ENCODE results near the gene U2AF2. TPM values are rescaled to one million over a fixed set of nuclear protein-coding genes. Genes with fewer than 3 reads are reported as not detected.

U2AF2 gene
- total RNA-seq, 4 donors from 2014 or later = 38.1 to 60.2 (median 50.1) TPM

DNA sequence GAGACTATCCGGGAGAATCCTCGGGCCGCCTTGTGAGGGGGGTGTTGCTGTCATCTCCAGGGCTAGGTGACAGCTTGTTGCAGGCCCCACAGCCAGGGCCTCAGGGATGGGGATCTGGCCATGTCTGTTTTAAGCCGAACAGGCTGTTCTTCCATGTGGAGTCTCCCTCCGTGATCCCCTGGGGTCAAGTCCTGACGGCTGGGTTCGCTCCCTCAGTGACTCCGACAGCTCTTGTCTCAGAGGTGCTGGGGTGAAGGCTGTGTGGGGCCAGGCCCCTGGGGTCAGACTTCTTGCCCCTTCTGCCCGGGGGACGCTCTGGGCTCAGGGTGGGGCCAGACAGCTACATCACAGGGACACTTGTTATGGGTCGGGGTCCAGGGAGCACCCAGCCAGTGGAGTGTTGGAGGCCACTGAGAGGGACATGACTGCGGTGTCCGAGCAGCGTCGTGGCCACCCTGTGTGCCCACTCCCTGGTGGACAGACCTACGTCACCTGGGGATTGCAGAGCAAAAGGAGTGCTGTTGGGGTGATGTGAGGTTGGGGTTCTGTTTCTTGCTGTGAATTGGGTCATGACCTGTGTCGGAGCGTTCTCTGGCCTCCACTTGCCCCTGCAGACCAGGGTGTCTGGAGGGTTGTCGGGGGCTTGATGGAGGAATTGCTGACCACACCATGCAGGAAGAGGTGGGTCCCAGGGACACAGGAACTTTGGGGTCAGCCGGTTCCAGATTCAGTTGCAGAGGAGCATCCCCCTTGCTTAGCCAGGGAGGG, 41.6 kb downstream of the U2AF2 start:
- H3K27me3 ChIP-seq = no peaks in the 10 kb centered on the region
- H3K4me1 ChIP-seq = no peaks in the 10 kb centered on the region
- H3K27ac ChIP-seq = no peak overlapping the region
- peaks cover 3 to 60% of the 10 kb centered on the region in 2 donors for H3K36me3 ChIP-seq
- no peak for ATAC-seq
- in situ Hi-C loops (cut with MboI; ENCODE audit: low sequenced_read_pairs in 4 of 4) (no loop called here), intact Hi-C loops (cut with DNase I; ENCODE audit: low total_unique reads) (no loop called here)
- TF ChIP-seq, protein P1, sequence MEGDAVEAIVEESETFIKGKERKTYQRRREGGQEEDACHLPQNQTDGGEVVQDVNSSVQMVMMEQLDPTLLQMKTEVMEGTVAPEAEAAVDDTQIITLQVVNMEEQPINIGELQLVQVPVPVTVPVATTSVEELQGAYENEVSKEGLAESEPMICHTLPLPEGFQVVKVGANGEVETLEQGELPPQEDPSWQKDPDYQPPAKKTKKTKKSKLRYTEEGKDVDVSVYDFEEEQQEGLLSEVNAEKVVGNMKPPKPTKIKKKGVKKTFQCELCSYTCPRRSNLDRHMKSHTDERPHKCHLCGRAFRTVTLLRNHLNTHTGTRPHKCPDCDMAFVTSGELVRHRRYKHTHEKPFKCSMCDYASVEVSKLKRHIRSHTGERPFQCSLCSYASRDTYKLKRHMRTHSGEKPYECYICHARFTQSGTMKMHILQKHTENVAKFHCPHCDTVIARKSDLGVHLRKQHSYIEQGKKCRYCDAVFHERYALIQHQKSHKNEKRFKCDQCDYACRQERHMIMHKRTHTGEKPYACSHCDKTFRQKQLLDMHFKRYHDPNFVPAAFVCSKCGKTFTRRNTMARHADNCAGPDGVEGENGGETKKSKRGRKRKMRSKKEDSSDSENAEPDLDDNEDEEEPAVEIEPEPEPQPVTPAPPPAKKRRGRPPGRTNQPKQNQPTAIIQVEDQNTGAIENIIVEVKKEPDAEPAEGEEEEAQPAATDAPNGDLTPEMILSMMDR (IDR thresholded peaks at IDR 0.05 in 4 of 5, conservative IDR thresholded peaks at IDR 0.05 in 1 of 5) = no peak
- TF ChIP-seq POLR2A (IDR thresholded peaks at IDR 0.05) = no peak
- no peak for DNase-seq
- H3K9me3 ChIP-seq = no peaks in the 10 kb centered on the region
- H3K4me3 ChIP-seq = no peak overlapping the region

GRCh38 chr19:55697069-55697440, 42.2 kb downstream of the U2AF2 start:
- in situ Hi-C loops (cut with MboI; ENCODE audit: low sequenced_read_pairs in 4 of 4) = no loop called here
- H3K27ac ChIP-seq = no peak overlapping the region
- H3K36me3 ChIP-seq = peaks cover 3 to 55% of the 10 kb centered on the region in 2 donors
- DNase-seq = no peak
- no peak overlapping the region for H3K4me3 ChIP-seq
- H3K27me3 ChIP-seq = no peaks in the 10 kb centered on the region
- no peak for ATAC-seq
- no peak for TF ChIP-seq POLR2A (IDR thresholded peaks at IDR 0.05)
- TF ChIP-seq, protein P1 (IDR thresholded peaks at IDR 0.05 in 4 of 5, conservative IDR thresholded peaks at IDR 0.05 in 1 of 5) = no peak
- H3K4me1 ChIP-seq = no peaks in the 10 kb centered on the region
- intact Hi-C loops (cut with DNase I; ENCODE audit: low total_unique reads) = no loop called here
- no peaks in the 10 kb centered on the region for H3K9me3 ChIP-seq

DNA sequence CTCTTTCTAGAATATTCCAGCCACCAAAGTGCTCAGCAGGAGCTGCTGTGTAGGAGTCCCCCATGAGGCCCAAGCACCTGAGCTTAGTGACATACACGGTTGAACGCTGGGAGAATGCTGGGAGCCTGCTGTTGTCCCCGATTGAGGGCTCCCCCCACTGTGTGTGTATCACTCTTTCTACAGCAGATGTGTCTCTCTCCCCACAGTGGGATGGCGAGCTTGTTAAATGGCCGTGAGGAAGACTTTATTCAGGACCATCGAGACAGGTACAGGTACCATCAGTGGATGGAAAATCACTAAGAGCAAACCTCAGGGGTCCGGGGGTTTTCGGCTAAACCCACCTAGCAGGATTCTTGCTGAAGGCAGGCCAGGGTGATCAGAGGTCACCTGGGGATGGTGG, 42.9 kb downstream of the U2AF2 start:
- H3K4me1 ChIP-seq = no peaks in the 10 kb centered on the region
- no peak overlapping the region for H3K27ac ChIP-seq
- in situ Hi-C loops (cut with MboI; ENCODE audit: low sequenced_read_pairs in 4 of 4) (no loop called here), intact Hi-C loops (cut with DNase I; ENCODE audit: low total_unique reads) (no loop called here)
- no peak overlapping the region for H3K4me3 ChIP-seq
- no peaks in the 10 kb centered on the region for H3K27me3 ChIP-seq
- H3K36me3 ChIP-seq = peaks cover 3 to 50% of the 10 kb centered on the region in 2 donors
- DNase-seq = no peak
- no peak for ATAC-seq
- no peak for TF ChIP-seq POLR2A (IDR thresholded peaks at IDR 0.05)
- TF ChIP-seq, protein P1 (IDR thresholded peaks at IDR 0.05 in 4 of 5, conservative IDR thresholded peaks at IDR 0.05 in 1 of 5) = no peak
- H3K9me3 ChIP-seq = no peaks in the 10 kb centered on the region

- DNase-seq (no peak), ATAC-seq (no peak)
- H3K4me3 ChIP-seq = no peak overlapping the region
- intact Hi-C loops (cut with DNase I; ENCODE audit: low total_unique reads) = no loop called here
- in situ Hi-C loops (cut with MboI; ENCODE audit: low sequenced_read_pairs in 4 of 4) = no loop called here
- H3K27me3 ChIP-seq = no peaks in the 10 kb centered on the region
- peaks cover 0 to 45% of the 10 kb centered on the region in 2 donors for H3K36me3 ChIP-seq
- no peak overlapping the region for H3K27ac ChIP-seq
- no peaks in the 10 kb centered on the region for H3K9me3 ChIP-seq
- TF ChIP-seq, protein P1 (IDR thresholded peaks at IDR 0.05 in 4 of 5, conservative IDR thresholded peaks at IDR 0.05 in 1 of 5) = no peak
- no peak for TF ChIP-seq POLR2A (IDR thresholded peaks at IDR 0.05)
- H3K4me1 ChIP-seq = no peaks in the 10 kb centered on the region
These were observed 43.4 kb downstream of the U2AF2 start for GRCh38 chr19:55698256-55698655.

Measured in gastrocnemius medialis (tissue), 4 donors.